Keratinocyte (primary cell): ENCODE results near the gene DDX11. TPM values are rescaled to one million over a fixed set of nuclear protein-coding genes. Genes with fewer than 3 reads are reported as not detected.

Experiments used
- DNase-seq: peaks from one replicate; pipeline ENCODE4 v3.0.0-alpha.2; 2011; ENCODE audit warnings: low read depth, missing footprints, low spot score
- FAIRE-seq: peaks from 2 replicates; lab custom pipeline; 2011; peaks lifted over from hg19 to GRCh38; lab: Jason Lieb, UNC
- H2AFZ ChIP-seq: 2 replicates; pipeline ENCODE4 v1.6.0; 2012; ENCODE audit warnings: low read length, control low read depth, inconsistent platforms; ENCODE audit not compliant: control insufficient read depth
- H3K27ac ChIP-seq: 2 replicates; pipeline ENCODE4 v1.5.1; 2011; ENCODE audit warnings: low read length; ENCODE audit not compliant: control insufficient read depth, insufficient read depth
- H3K27me3 ChIP-seq: 3 replicates; pipeline ENCODE4 v1.6.0; 2011; ENCODE audit warnings: low read length; ENCODE audit not compliant: control insufficient read depth, insufficient read depth; ENCODE audit errors: extremely low read depth
- H3K36me3 ChIP-seq, 2 experiments: 2 replicates in 1 of 2; 3 replicates in 1 of 2; pipeline ENCODE4 v1.5.1; 2011; ENCODE audit warnings: low read length in 2 of 2, mild to moderate bottlenecking in 1 of 2; ENCODE audit not compliant: control insufficient read depth in 2 of 2, insufficient read depth in 2 of 2; ENCODE audit errors: extremely low read depth in 1 of 2
- H3K4me1 ChIP-seq: 3 replicates; pipeline ENCODE4 v1.5.1; 2011; ENCODE audit warnings: low read length; ENCODE audit not compliant: control insufficient read depth, insufficient read depth; ENCODE audit errors: extremely low read depth
- H3K4me2 ChIP-seq: 3 replicates; pipeline ENCODE4 v1.6.0; 2011; ENCODE audit warnings: low read depth, low read length; ENCODE audit not compliant: control insufficient read depth, insufficient read depth; ENCODE audit errors: extremely low read depth
- H3K4me3 ChIP-seq, 3 experiments: fragments of 200-600 bp in 1 of 3; sonication (generic) in 1 of 3; 2 replicates in 2 of 3; 3 replicates in 1 of 3; pipeline ENCODE4 v1.5.1; 2011 to 2016; ENCODE audit warnings: low read length in 3 of 3, mild to moderate bottlenecking in 3 of 3, control low read depth in 2 of 3, inconsistent platforms in 1 of 3, low read depth in 1 of 3, mixed read lengths in 1 of 3, mixed run types in 1 of 3, moderate library complexity in 1 of 3; ENCODE audit not compliant: control insufficient read depth in 2 of 3, insufficient read depth in 2 of 3; ENCODE audit errors: extremely low read depth in 1 of 3
- H3K79me2 ChIP-seq: 2 replicates; pipeline ENCODE4 v1.6.0; 2012; ENCODE audit warnings: low read length; ENCODE audit not compliant: control insufficient read depth, insufficient read depth
- H3K9ac ChIP-seq: 3 replicates; pipeline ENCODE4 v1.6.0; 2011; ENCODE audit warnings: low read length; ENCODE audit not compliant: control insufficient read depth, insufficient read depth; ENCODE audit errors: extremely low read depth
- H3K9me1 ChIP-seq: 3 replicates; pipeline ENCODE4 v1.6.0; 2011; ENCODE audit warnings: low read length; ENCODE audit not compliant: control insufficient read depth, insufficient read depth; ENCODE audit errors: extremely low read depth
- H3K9me3 ChIP-seq: 2 replicates; pipeline ENCODE4 v1.5.1; 2012; ENCODE audit warnings: low read depth, low read length; ENCODE audit not compliant: control insufficient read depth
- H4K20me1 ChIP-seq: 3 replicates; pipeline ENCODE4 v1.6.0; 2011; ENCODE audit warnings: low read length; ENCODE audit not compliant: control insufficient read depth, insufficient read depth; ENCODE audit errors: extremely low read depth
- EZH2 ChIP-seq: IDR thresholded peaks from one replicate; pipeline ENCODE4 v1.6.1; 2012; ENCODE audit warnings: inconsistent platforms, mild to moderate bottlenecking, low read length, moderate library complexity
- dilution Hi-C: fragments of 300-500 bp; cut with MboI; formaldehyde crosslinking; loops from one replicate; pipeline ENCODE4 v1.7.0; 2020; ENCODE audit warnings: low sequenced_read_pairs; ENCODE audit not compliant: extremely low pct_ligation_motif_present
- polyA plus RNA-seq, 5 experiments: library from polyadenylated mRNA; depleted of rRNA in 3 of 5; stranded (reverse) in 3 of 5; stranded (forward) in 1 of 5; unstranded in 1 of 5; fragments of >200 nt; gene quantifications; 1 replicate in 1 of 5; 2 replicates in 3 of 5; 3 replicates in 1 of 5; pipeline versions ENCODE4 v1.2.1 to v1.2.3, GENCODE V29; 2011 to 2012; ENCODE audit warnings: missing spikeins in 2 of 5, low read depth in 1 of 5, low replicate concordance in 1 of 5
- TF ChIP-seq, protein P1 (sequence below), 3 experiments: IDR thresholded peaks in 1 of 3; conservative IDR thresholded peaks in 1 of 3; optimal IDR thresholded peaks in 1 of 3; 2 replicates in 2 of 3; 3 replicates in 1 of 3; pipeline versions ENCODE3 to v1.5.1; 2011; ENCODE audit warnings: low read length in 3 of 3, mild to moderate bottlenecking in 3 of 3, moderate library complexity in 2 of 3, control low read depth in 1 of 3, inconsistent platforms in 1 of 3; ENCODE audit not compliant: insufficient read depth in 2 of 3; ENCODE audit errors: extremely low read depth in 1 of 3

Gene DDX11
- polyA plus RNA-seq, 1 donor (not counting 4 experiments of a cell fraction or from before 2014, with no cell fraction given): 11.2 TPM

GRCh38 chr12:31037028-31037427 lies 36.6 kb upstream of the DDX11 start:
- Histone ChIP-seq H3K9me3 (no peaks in the 10 kb centered on the region), H3K27me3 (peaks cover 5% of the 10 kb centered on the region), H2AFZ (no peak overlapping the region), H3K4me2 (no peak overlapping the region), H3K79me2 (no peaks in the 10 kb centered on the region), H3K9ac (no peak overlapping the region), H3K4me1 (no peaks in the 10 kb centered on the region), H3K4me3 (no peak overlapping the region), H3K27ac (no peak overlapping the region), H3K36me3 (no peaks in the 10 kb centered on the region), H4K20me1 (no peaks in the 10 kb centered on the region), H3K9me1 (no peaks in the 10 kb centered on the region)
- dilution Hi-C loops: no loop called here
- DNase-seq (no peak), FAIRE-seq (no peak)
- TF ChIP-seq, protein P1, sequence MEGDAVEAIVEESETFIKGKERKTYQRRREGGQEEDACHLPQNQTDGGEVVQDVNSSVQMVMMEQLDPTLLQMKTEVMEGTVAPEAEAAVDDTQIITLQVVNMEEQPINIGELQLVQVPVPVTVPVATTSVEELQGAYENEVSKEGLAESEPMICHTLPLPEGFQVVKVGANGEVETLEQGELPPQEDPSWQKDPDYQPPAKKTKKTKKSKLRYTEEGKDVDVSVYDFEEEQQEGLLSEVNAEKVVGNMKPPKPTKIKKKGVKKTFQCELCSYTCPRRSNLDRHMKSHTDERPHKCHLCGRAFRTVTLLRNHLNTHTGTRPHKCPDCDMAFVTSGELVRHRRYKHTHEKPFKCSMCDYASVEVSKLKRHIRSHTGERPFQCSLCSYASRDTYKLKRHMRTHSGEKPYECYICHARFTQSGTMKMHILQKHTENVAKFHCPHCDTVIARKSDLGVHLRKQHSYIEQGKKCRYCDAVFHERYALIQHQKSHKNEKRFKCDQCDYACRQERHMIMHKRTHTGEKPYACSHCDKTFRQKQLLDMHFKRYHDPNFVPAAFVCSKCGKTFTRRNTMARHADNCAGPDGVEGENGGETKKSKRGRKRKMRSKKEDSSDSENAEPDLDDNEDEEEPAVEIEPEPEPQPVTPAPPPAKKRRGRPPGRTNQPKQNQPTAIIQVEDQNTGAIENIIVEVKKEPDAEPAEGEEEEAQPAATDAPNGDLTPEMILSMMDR (optimal IDR thresholded peaks at IDR 0.05 in 1 of 3, IDR thresholded peaks at IDR 0.05 in 1 of 3, conservative IDR thresholded peaks at IDR 0.05 in 1 of 3; ENCODE audit: extremely low read depth in 1 of 3, insufficient read depth in 2 of 3, low read length in 3 of 3): no peak
- no peak for TF ChIP-seq EZH2

DNA sequence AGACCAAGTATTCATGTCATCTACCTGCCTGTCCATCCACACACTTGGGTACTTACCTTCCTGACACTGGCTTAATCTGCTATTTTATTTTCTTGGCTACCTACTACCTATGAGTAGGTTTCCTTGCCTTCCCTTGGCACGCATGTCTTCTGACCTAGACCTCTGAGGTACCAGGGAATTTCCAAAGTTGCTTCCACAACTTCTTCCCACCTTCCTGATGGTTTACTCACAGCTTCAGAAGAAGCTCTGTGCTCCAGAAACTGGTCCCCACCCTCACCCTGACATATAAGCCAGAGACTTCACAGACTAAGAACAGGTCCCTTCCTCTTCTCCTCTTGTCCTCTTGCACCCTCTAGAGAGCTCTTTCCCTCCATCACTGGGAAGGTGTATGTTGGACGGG lies 35.7 kb upstream of the DDX11 start:
- Histone ChIP-seq H3K9ac (no peak overlapping the region), H4K20me1 (no peaks in the 10 kb centered on the region), H3K27me3 (peaks cover 5% of the 10 kb centered on the region), H3K36me3 (no peaks in the 10 kb centered on the region), H3K79me2 (no peaks in the 10 kb centered on the region), H3K4me2 (no peak overlapping the region), H3K27ac (no peak overlapping the region), H3K4me1 (no peaks in the 10 kb centered on the region), H3K9me1 (no peaks in the 10 kb centered on the region), H3K9me3 (no peaks in the 10 kb centered on the region), H2AFZ (no peak overlapping the region), H3K4me3 (no peak overlapping the region)
- TF ChIP-seq, protein P1 (optimal IDR thresholded peaks at IDR 0.05 in 1 of 3, IDR thresholded peaks at IDR 0.05 in 1 of 3, conservative IDR thresholded peaks at IDR 0.05 in 1 of 3; ENCODE audit: extremely low read depth in 1 of 3, insufficient read depth in 2 of 3, low read length in 3 of 3): no peak
- no peak for TF ChIP-seq EZH2
- no peak for DNase-seq
- dilution Hi-C loops: no loop called here
- no peak for FAIRE-seq
